Epithelial cell of esophagus (primary cell): ENCODE measurements around the gene CARMIL1.
A peak's percentile ranks its signal among the peaks of the same experiment; 100 is the strongest.

ENCODE experiments used
- DNase-seq: peaks from one replicate; pipeline ENCODE4 v3.0.0; 2010; ENCODE audit warnings: low read depth
- H3K4me3 ChIP-seq: 2 replicates; pipeline ENCODE4 v1.5.1; 2011; ENCODE audit warnings: mild to moderate bottlenecking, low read length, control low read depth
- TF ChIP-seq, protein P1 (sequence below): IDR thresholded peaks from 2 replicates; pipeline ENCODE4 v1.5.1; 2011; ENCODE audit warnings: low read depth, mild to moderate bottlenecking, low read length, control low read depth, inconsistent platforms; ENCODE audit not compliant: insufficient read depth; ENCODE audit errors: missing control alignments

Gene CARMIL1

DNA sequence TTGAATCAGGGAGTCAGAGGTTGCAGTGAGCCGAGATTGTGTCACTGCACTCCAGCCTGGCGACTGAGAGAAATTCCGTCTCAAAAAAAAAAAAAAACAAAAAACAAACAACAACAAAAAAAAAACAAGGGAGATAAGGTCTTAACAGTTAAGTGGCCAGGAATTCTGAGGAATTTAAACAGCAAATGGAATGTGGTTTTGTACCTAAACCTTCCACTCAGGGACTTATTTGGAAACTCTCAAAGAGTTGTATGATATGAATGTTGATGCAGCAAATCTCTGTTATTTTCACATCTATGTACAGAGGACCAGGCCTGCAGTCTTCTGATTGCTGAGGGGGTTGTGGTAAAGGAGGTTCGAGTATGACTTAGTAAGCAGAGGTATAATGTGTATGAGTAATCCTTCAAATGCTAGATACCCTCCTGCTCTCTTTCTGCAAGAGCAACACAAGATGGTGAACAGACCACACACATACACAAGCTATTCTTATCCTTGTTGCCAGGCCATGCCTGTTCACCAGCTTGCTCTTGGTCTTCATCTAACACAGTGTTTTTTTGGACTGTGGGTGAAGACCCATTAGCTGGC is 197.9 kb downstream of the CARMIL1 start:
- TF ChIP-seq, protein P1, sequence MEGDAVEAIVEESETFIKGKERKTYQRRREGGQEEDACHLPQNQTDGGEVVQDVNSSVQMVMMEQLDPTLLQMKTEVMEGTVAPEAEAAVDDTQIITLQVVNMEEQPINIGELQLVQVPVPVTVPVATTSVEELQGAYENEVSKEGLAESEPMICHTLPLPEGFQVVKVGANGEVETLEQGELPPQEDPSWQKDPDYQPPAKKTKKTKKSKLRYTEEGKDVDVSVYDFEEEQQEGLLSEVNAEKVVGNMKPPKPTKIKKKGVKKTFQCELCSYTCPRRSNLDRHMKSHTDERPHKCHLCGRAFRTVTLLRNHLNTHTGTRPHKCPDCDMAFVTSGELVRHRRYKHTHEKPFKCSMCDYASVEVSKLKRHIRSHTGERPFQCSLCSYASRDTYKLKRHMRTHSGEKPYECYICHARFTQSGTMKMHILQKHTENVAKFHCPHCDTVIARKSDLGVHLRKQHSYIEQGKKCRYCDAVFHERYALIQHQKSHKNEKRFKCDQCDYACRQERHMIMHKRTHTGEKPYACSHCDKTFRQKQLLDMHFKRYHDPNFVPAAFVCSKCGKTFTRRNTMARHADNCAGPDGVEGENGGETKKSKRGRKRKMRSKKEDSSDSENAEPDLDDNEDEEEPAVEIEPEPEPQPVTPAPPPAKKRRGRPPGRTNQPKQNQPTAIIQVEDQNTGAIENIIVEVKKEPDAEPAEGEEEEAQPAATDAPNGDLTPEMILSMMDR: no peak
- peak; percentile 41 for DNase-seq
- no peak overlapping the region for H3K4me3 ChIP-seq

DNA sequence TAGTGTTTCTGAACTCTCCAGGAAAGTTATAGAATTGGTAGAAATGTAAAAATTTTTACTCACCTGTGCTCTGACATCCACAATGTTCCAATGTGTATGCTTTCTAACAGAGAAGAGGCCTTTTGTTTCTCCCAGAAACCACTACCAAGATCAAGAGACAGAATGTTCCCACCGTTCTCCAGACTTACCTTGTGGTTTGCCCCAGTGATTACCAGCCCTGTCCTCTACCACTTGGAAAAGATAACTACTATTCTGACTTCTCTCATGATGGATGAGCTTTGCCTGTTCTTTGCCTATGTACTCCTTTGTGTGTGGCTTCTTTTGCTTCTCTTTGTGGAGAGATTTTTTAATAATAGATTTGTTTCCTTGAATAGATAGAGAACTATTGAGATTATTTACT is 199.8 kb downstream of the CARMIL1 start:
- DNase-seq: no peak
- H3K4me3 ChIP-seq: no peak overlapping the region
- TF ChIP-seq, protein P1: no peak

- no peak for DNase-seq
- H3K4me3 ChIP-seq: no peak overlapping the region
- TF ChIP-seq, protein P1: no peak
These were observed 202.1 kb downstream of the CARMIL1 start for GRCh38 chr6:25481267-25481666.

DNA sequence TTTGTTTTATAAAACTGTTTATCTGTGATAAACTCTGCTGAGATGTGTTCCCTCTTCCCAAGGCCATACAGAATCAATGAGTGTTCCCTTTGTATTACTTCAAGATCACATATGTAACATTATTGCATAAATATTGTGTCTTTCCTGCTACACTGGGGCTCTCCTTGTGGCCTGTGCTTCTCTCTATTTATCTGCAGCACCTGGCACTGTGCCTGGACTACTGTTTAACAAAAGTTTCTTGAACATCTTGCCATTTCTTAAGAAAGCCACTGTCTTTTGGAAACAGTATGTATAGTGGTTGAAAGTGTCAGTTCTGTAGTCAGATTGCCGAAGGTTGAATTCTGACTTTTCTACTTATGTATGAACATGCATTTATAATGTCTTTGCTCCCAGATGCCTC is 203.8 kb downstream of the CARMIL1 start:
- TF ChIP-seq, protein P1: no peak
- no peak overlapping the region for H3K4me3 ChIP-seq
- DNase-seq: no peak

- no peak for DNase-seq
- TF ChIP-seq, protein P1: no peak
- no peak overlapping the region for H3K4me3 ChIP-seq
These were observed 204.8 kb downstream of the CARMIL1 start for GRCh38 chr6:25483943-25484342.

DNA sequence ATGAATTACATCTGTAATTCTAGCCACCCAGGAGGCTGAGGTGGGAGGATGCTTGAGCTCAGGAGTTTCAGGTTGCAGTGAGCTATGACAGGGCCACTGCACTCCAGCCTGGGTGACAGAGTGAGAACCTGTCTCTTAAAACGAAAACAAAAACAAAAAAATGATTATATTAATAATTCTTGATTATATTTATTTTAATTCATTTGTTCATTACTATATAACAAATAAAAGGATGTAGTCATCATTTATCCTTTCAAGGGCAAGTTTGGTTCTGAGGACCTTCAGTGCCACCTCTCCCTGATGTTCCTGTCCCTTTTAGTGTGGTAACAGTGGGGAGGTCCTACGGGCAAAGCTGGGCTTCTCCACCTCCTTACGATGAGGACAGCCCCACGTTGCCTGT is 205.7 kb downstream of the CARMIL1 start:
- H3K4me3 ChIP-seq: no peak overlapping the region
- TF ChIP-seq, protein P1: no peak
- no peak for DNase-seq

- no peak overlapping the region for H3K4me3 ChIP-seq
- TF ChIP-seq, protein P1: no peak
- DNase-seq: no peak
These were observed 206.8 kb downstream of the CARMIL1 start for GRCh38 chr6:25485821-25486534.
